SU-DHL-6 (cell line): ENCODE measurements around the gene IPO8.

Experiments
- EZH2phosphoT487 ChIP-seq: fragments of 200-600 bp; sonication (generic), shearing (Covaris generic); conservative IDR thresholded peaks from 2 replicates; pipeline ENCODE4 v1.6.1; 2018; ENCODE audit warnings: mild to moderate bottlenecking, antibody characterized with exemption, low read length, moderate library complexity, mixed read lengths
- TF ChIP-seq, protein P1 (sequence below): fragments of 200-600 bp; sonication (generic); IDR thresholded peaks from one replicate; pipeline ENCODE4 v1.5.1; 2017; ENCODE audit warnings: antibody characterized with exemption, mild to moderate bottlenecking, low read length, moderate library complexity; ENCODE audit not compliant: insufficient read depth, poor library complexity, severe bottlenecking

DNA sequence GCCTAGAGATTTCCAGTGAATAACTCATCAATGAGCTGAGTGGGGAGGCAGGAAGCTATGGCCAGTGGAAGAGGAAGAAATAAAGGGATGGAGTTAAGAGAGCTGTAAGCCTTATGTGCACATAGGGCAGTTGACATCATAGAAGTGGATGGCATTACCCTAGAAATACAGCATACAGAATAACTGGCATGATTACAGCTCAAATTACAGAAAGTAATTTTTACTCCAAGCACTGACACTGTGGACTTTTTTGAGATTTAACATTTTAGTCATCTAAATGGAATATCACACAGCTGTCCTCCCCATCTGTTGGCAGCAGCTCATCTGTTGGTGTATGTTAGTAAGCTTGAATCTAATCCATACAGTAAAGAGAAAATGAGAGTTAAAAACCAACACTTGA, 5.4 kb upstream of the IPO8 start:
- TF ChIP-seq, protein P1, sequence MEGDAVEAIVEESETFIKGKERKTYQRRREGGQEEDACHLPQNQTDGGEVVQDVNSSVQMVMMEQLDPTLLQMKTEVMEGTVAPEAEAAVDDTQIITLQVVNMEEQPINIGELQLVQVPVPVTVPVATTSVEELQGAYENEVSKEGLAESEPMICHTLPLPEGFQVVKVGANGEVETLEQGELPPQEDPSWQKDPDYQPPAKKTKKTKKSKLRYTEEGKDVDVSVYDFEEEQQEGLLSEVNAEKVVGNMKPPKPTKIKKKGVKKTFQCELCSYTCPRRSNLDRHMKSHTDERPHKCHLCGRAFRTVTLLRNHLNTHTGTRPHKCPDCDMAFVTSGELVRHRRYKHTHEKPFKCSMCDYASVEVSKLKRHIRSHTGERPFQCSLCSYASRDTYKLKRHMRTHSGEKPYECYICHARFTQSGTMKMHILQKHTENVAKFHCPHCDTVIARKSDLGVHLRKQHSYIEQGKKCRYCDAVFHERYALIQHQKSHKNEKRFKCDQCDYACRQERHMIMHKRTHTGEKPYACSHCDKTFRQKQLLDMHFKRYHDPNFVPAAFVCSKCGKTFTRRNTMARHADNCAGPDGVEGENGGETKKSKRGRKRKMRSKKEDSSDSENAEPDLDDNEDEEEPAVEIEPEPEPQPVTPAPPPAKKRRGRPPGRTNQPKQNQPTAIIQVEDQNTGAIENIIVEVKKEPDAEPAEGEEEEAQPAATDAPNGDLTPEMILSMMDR = no peak
- no peak for TF ChIP-seq EZH2phosphoT487
